ENCODE measurements around the gene SYNCRIP. TPM values are rescaled to one million over a fixed set of nuclear protein-coding genes. Genes with fewer than 3 reads are reported as not detected.

The SYNCRIP gene
- total and polyA plus RNA-seq, 2 experiments from 2014 or later, result 62.1 to 78.1 TPM

- Histone ChIP-seq H3K27ac (no peak overlapping the region), H3K4me3 (no peak overlapping the region), H3K4me2 (no peak overlapping the region), H3K4me1 (ENCODE audit: insufficient read depth) (no peaks in the 10 kb centered on the region), H4K20me1 (ENCODE audit: insufficient read depth, poor library complexity, severe bottlenecking) (no peaks in the 10 kb centered on the region), H3K9me3 (ENCODE audit: low read depth) (no peaks in the 10 kb centered on the region), H3K36me3 (replicated peaks; ENCODE audit: insufficient read depth, low read depth) (no peaks in the 10 kb centered on the region), H2AFZ (no peak overlapping the region), H3K9me2 (replicated peaks; ENCODE audit: insufficient read depth) (no peaks in the 10 kb centered on the region), H3K79me2 (no peaks in the 10 kb centered on the region), H3K27me3 (no peaks in the 10 kb centered on the region)
- no peak for DNase-seq (ENCODE audit: low spot score)
- TF ChIP-seq, protein P1, sequence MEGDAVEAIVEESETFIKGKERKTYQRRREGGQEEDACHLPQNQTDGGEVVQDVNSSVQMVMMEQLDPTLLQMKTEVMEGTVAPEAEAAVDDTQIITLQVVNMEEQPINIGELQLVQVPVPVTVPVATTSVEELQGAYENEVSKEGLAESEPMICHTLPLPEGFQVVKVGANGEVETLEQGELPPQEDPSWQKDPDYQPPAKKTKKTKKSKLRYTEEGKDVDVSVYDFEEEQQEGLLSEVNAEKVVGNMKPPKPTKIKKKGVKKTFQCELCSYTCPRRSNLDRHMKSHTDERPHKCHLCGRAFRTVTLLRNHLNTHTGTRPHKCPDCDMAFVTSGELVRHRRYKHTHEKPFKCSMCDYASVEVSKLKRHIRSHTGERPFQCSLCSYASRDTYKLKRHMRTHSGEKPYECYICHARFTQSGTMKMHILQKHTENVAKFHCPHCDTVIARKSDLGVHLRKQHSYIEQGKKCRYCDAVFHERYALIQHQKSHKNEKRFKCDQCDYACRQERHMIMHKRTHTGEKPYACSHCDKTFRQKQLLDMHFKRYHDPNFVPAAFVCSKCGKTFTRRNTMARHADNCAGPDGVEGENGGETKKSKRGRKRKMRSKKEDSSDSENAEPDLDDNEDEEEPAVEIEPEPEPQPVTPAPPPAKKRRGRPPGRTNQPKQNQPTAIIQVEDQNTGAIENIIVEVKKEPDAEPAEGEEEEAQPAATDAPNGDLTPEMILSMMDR (IDR thresholded peaks at IDR 0.05; ENCODE audit: poor library complexity), result no peak
- TF ChIP-seq EZH2 (IDR thresholded peaks at IDR 0.05; ENCODE audit: borderline replicate concordance), result no peak
- no peak for TF ChIP-seq EZH2phosphoT487 (IDR thresholded peaks at IDR 0.05; ENCODE audit: low read depth, severe bottlenecking, unreplicated experiment)
Measured at GRCh38 chr6:85662251-85662650, 19.6 kb upstream of the SYNCRIP start.

- no peaks in the 10 kb centered on the region for H3K36me3 ChIP-seq (replicated peaks; ENCODE audit: insufficient read depth, low read depth)
- H3K79me2 ChIP-seq, result no peaks in the 10 kb centered on the region
- no peaks in the 10 kb centered on the region for H3K27me3 ChIP-seq
- DNase-seq (ENCODE audit: low spot score), result peak; percentile 39
- WGBS (ENCODE audit: low lambda C conversion rate, missing lambda C conversion rate), result 76% methylated on average over 6 of the region's 6 CpGs
- no peak overlapping the region for H3K4me2 ChIP-seq
- no peak overlapping the region for H2AFZ ChIP-seq
- H3K9me2 ChIP-seq (replicated peaks; ENCODE audit: insufficient read depth), result no peaks in the 10 kb centered on the region
- no peak overlapping the region for H3K27ac ChIP-seq
- no peak overlapping the region for H3K4me3 ChIP-seq
- TF ChIP-seq EZH2phosphoT487 (IDR thresholded peaks at IDR 0.05; ENCODE audit: low read depth, severe bottlenecking, unreplicated experiment), result no peak
- no peak for TF ChIP-seq EZH2 (IDR thresholded peaks at IDR 0.05; ENCODE audit: borderline replicate concordance)
- TF ChIP-seq, protein P1 (IDR thresholded peaks at IDR 0.05; ENCODE audit: poor library complexity), result no peak
- no peaks in the 10 kb centered on the region for H3K9me3 ChIP-seq (ENCODE audit: low read depth)
- no peaks in the 10 kb centered on the region for H3K4me1 ChIP-seq (ENCODE audit: insufficient read depth)
- H4K20me1 ChIP-seq (ENCODE audit: insufficient read depth, poor library complexity, severe bottlenecking), result no peaks in the 10 kb centered on the region
Measured at GRCh38 chr6:85660181-85660611, 17.5 kb upstream of the SYNCRIP start.

DNA sequence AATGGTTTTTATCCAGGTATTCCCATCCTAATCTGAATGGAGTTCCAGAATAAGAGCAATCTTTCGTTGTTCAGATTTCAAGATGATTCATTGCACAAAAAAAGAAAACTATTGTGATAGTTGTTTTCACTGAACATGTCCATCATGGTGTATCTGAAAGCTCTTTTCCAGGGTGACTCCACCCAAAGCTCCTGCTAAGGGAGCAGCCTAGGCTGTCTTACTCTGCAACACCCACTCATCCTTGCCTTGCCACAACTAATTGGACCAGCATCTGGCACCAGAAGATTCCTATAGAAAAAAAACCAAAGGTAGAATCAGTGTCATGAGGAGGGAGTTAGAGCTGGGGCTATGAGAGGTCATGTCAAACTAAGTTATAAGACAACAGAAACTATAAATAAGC, 7.9 kb upstream of the SYNCRIP start:
- 100% methylated on average over 1 of the region's 1 CpG for WGBS (ENCODE audit: low lambda C conversion rate, missing lambda C conversion rate)
- H3K79me2 ChIP-seq, result no peaks in the 10 kb centered on the region
- no peaks in the 10 kb centered on the region for H4K20me1 ChIP-seq (ENCODE audit: insufficient read depth, poor library complexity, severe bottlenecking)
- H3K4me2 ChIP-seq, result no peak overlapping the region
- no peak overlapping the region for H2AFZ ChIP-seq
- no peak overlapping the region for H3K27ac ChIP-seq
- TF ChIP-seq EZH2phosphoT487 (IDR thresholded peaks at IDR 0.05; ENCODE audit: low read depth, severe bottlenecking, unreplicated experiment) (no peak), EZH2 (IDR thresholded peaks at IDR 0.05; ENCODE audit: borderline replicate concordance) (no peak)
- TF ChIP-seq, protein P1 (IDR thresholded peaks at IDR 0.05; ENCODE audit: poor library complexity), result no peak
- H3K27me3 ChIP-seq, result no peaks in the 10 kb centered on the region
- no peak overlapping the region for H3K4me3 ChIP-seq
- DNase-seq (ENCODE audit: low spot score), result no peak
- no peaks in the 10 kb centered on the region for H3K9me2 ChIP-seq (replicated peaks; ENCODE audit: insufficient read depth)
- H3K4me1 ChIP-seq (ENCODE audit: insufficient read depth), result no peaks in the 10 kb centered on the region
- H3K9me3 ChIP-seq (ENCODE audit: low read depth), result no peaks in the 10 kb centered on the region
- no peaks in the 10 kb centered on the region for H3K36me3 ChIP-seq (replicated peaks; ENCODE audit: insufficient read depth, low read depth)

- peak; percentile 13 for DNase-seq (ENCODE audit: low spot score)
- peak overlapping the region; percentile 62 for H2AFZ ChIP-seq
- peak overlapping the region; percentile 59 for H3K4me3 ChIP-seq
- peaks cover 33% of the 10 kb centered on the region for H4K20me1 ChIP-seq (ENCODE audit: insufficient read depth, poor library complexity, severe bottlenecking)
- H3K9me2 ChIP-seq (replicated peaks; ENCODE audit: insufficient read depth), result no peaks in the 10 kb centered on the region
- peak overlapping the region; percentile 100 for H3K27ac ChIP-seq
- WGBS (ENCODE audit: low lambda C conversion rate, missing lambda C conversion rate), result 0% methylated on average over 5 of the region's 5 CpGs
- TF ChIP-seq EZH2phosphoT487 (IDR thresholded peaks at IDR 0.05; ENCODE audit: low read depth, severe bottlenecking, unreplicated experiment) (no peak), EZH2 (IDR thresholded peaks at IDR 0.05; ENCODE audit: borderline replicate concordance) (no peak)
- TF ChIP-seq, protein P1 (IDR thresholded peaks at IDR 0.05; ENCODE audit: poor library complexity), result no peak
- H3K4me2 ChIP-seq, result peak overlapping the region; percentile 79
- no peaks in the 10 kb centered on the region for H3K27me3 ChIP-seq
- peaks cover 32% of the 10 kb centered on the region for H3K79me2 ChIP-seq
- peaks cover 12% of the 10 kb centered on the region for H3K4me1 ChIP-seq (ENCODE audit: insufficient read depth)
- no peaks in the 10 kb centered on the region for H3K9me3 ChIP-seq (ENCODE audit: low read depth)
- no peaks in the 10 kb centered on the region for H3K36me3 ChIP-seq (replicated peaks; ENCODE audit: insufficient read depth, low read depth)
Measured at GRCh38 chr6:85644279-85644762, 1.6 kb upstream of the SYNCRIP start.
